Upper lobe of left lung (tissue), 4 donors: ENCODE data around the gene MCMBP.
"Not testable (repeated sequence)": the region's sequence is repeated elsewhere in the genome, so short reads cannot be mapped to it uniquely, and the experiment has no call there.

Experiments used
- POLR2A ChIP-seq, 4 donors: fragments of 450-650 bp; IDR thresholded peaks; one replicate each; pipeline ENCODE4 v1.5.1; 2016 to 2017; ENCODE audit warnings: antibody characterized with exemption in 4 of 4, mild to moderate bottlenecking in 2 of 4
- POLR2AphosphoS5 ChIP-seq, 2 donors: sonication (generic); formaldehyde crosslinking; IDR thresholded peaks; one replicate each; pipeline ENCODE4 v1.5.1; 2017; ENCODE audit warnings: antibody characterized with exemption in 2 of 2
- TF ChIP-seq, protein P1 (sequence below), 6 experiments: fragments of 450-650 bp in 4 of 6; fragments of 200-600 bp in 2 of 6; sonication (generic) in 2 of 6; IDR thresholded peaks; one replicate each; pipeline ENCODE4 v1.5.1; 2016 to 2019; ENCODE audit warnings: antibody characterized with exemption in 6 of 6

DNA sequence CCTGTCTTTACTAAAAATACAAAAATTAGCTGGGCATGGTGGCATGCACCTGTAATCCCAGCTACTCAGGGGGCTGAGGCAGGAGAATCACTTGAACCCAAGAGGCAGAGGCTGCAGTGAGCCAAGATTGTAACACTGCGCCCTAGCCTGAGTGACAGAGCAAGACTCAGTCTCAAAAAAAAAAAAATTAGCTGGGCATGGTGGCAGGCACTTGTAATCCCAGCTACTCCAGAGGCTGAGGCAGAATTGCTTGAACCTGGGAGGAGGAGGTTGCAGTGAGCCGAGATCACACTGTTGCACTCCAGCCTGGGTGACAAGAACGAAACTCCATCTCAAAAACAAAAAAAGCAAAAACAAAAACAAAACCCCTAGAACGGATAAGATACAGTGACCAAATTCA, 3.2 kb downstream of the MCMBP start:
- TF ChIP-seq, protein P1, sequence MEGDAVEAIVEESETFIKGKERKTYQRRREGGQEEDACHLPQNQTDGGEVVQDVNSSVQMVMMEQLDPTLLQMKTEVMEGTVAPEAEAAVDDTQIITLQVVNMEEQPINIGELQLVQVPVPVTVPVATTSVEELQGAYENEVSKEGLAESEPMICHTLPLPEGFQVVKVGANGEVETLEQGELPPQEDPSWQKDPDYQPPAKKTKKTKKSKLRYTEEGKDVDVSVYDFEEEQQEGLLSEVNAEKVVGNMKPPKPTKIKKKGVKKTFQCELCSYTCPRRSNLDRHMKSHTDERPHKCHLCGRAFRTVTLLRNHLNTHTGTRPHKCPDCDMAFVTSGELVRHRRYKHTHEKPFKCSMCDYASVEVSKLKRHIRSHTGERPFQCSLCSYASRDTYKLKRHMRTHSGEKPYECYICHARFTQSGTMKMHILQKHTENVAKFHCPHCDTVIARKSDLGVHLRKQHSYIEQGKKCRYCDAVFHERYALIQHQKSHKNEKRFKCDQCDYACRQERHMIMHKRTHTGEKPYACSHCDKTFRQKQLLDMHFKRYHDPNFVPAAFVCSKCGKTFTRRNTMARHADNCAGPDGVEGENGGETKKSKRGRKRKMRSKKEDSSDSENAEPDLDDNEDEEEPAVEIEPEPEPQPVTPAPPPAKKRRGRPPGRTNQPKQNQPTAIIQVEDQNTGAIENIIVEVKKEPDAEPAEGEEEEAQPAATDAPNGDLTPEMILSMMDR (IDR thresholded peaks at IDR 0.05), result not testable (repeated sequence)
- not testable (repeated sequence) for TF ChIP-seq POLR2A, POLR2AphosphoS5 (IDR thresholded peaks at IDR 0.05)
